Measurements from ENCODE around the gene AMOT. TPM values are rescaled to one million over a fixed set of nuclear protein-coding genes. Genes with fewer than 3 reads are reported as not detected.

The AMOT gene
- total RNA-seq, 1 experiment from 2014 or later = 0.58 TPM

DNA sequence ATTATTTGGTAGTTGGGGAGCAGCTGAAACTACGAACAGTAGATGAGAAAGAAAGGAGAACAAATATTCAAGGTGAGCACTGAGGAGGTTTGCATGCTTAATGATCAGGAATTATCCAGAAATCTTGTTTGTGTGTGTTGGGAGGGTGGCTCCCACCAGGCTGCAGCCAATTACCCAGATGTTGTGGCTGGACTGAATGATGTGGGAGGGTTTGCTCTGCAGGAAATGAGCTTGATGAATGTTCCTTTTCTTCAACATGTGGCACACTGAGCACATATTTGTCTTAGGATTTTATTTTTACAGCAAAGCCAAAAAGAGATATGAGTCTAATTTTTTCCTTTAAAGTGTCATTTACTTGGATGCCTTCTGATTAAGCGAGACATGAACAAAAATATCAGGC is 48.3 kb upstream of the AMOT start:
- TF ChIP-seq EZH2 (IDR thresholded peaks at IDR 0.05; ENCODE audit: low read length, unreplicated experiment) = no peak
- TF ChIP-seq, protein P1, sequence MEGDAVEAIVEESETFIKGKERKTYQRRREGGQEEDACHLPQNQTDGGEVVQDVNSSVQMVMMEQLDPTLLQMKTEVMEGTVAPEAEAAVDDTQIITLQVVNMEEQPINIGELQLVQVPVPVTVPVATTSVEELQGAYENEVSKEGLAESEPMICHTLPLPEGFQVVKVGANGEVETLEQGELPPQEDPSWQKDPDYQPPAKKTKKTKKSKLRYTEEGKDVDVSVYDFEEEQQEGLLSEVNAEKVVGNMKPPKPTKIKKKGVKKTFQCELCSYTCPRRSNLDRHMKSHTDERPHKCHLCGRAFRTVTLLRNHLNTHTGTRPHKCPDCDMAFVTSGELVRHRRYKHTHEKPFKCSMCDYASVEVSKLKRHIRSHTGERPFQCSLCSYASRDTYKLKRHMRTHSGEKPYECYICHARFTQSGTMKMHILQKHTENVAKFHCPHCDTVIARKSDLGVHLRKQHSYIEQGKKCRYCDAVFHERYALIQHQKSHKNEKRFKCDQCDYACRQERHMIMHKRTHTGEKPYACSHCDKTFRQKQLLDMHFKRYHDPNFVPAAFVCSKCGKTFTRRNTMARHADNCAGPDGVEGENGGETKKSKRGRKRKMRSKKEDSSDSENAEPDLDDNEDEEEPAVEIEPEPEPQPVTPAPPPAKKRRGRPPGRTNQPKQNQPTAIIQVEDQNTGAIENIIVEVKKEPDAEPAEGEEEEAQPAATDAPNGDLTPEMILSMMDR (conservative IDR thresholded peaks at IDR 0.05; ENCODE audit: low read depth, low read length) = no peak
- H3K9me3 ChIP-seq (ENCODE audit: low read length) = no peaks in the 10 kb centered on the region
- BruUV-seq (replicated peaks) = no TSS peak
- H3K4me2 ChIP-seq (ENCODE audit: low read length) = no peak overlapping the region
- POLR2A ChIA-PET (ENCODE audit: unreplicated experiment) = no interaction called here
- H3K9ac ChIP-seq (ENCODE audit: low read length) = no peak overlapping the region
- no peak overlapping the region for H2AFZ ChIP-seq (ENCODE audit: low read length)
- H3K9me2 ChIP-seq (replicated peaks; ENCODE audit: low read length) = no peaks in the 10 kb centered on the region
- CTCF ChIA-PET = no interaction called here
- no peak overlapping the region for H3K27ac ChIP-seq (ENCODE audit: low read length)
- intact Hi-C loops (cut with micrococcal nuclease) = no loop called here
- no peaks in the 10 kb centered on the region for H4K20me1 ChIP-seq (ENCODE audit: low read length)
- H3F3A ChIP-seq (ENCODE audit: low read length, unreplicated experiment) = no peaks in the 10 kb centered on the region
- DNase-seq = no peak
- H3K36me3 ChIP-seq (ENCODE audit: low read depth, low read length) = no peaks in the 10 kb centered on the region
- no peak for ATAC-seq
- no peaks in the 10 kb centered on the region for H3K79me2 ChIP-seq (ENCODE audit: low read length)
- no peaks in the 10 kb centered on the region for H3K4me1 ChIP-seq (ENCODE audit: insufficient read depth, low read length)
- no peaks in the 10 kb centered on the region for H3K27me3 ChIP-seq (ENCODE audit: low read length)
- no peak overlapping the region for H3K4me3 ChIP-seq (ENCODE audit: low read length)

DNA sequence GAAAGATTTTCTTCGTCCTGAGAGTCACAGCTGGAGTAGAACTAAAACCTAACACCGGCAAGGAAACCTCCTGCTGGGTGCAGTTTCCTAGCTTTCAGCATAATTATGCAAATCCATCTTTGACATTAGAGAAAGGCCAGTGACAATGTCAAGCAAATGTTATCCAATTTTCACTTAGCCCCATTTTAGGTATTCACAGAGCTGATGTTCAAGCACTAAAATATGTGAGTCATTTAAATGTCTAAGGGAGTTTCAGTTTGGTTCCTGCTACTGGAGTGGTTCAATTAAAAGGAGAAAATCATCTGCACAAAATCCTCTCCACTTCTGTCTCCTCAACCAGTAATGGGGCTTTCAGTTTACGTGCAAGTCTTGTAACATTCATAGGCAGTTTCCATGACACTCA is 37.1 kb upstream of the AMOT start:
- H3K4me3 ChIP-seq (ENCODE audit: low read length) = no peak overlapping the region
- intact Hi-C loops (cut with micrococcal nuclease) = no loop called here
- H3K4me2 ChIP-seq (ENCODE audit: low read length) = no peak overlapping the region
- H3K79me2 ChIP-seq (ENCODE audit: low read length) = no peaks in the 10 kb centered on the region
- DNase-seq = no peak
- no peaks in the 10 kb centered on the region for H3K4me1 ChIP-seq (ENCODE audit: insufficient read depth, low read length)
- POLR2A ChIA-PET (ENCODE audit: unreplicated experiment) = no interaction called here
- BruUV-seq (replicated peaks) = no TSS peak
- no peak overlapping the region for H2AFZ ChIP-seq (ENCODE audit: low read length)
- H3K9me3 ChIP-seq (ENCODE audit: low read length) = no peaks in the 10 kb centered on the region
- H3K9ac ChIP-seq (ENCODE audit: low read length) = no peak overlapping the region
- CTCF ChIA-PET = no interaction called here
- no peak for ATAC-seq
- H3K27me3 ChIP-seq (ENCODE audit: low read length) = no peaks in the 10 kb centered on the region
- no peaks in the 10 kb centered on the region for H3F3A ChIP-seq (ENCODE audit: low read length, unreplicated experiment)
- TF ChIP-seq EZH2phosphoT487 (IDR thresholded peaks at IDR 0.05; ENCODE audit: borderline replicate concordance, low read length) (no peak), EZH2 (IDR thresholded peaks at IDR 0.05; ENCODE audit: low read length, unreplicated experiment) (no peak)
- TF ChIP-seq, protein P1 (conservative IDR thresholded peaks at IDR 0.05; ENCODE audit: low read depth, low read length) = no peak
- H3K27ac ChIP-seq (ENCODE audit: low read length) = no peak overlapping the region
- no peaks in the 10 kb centered on the region for H4K20me1 ChIP-seq (ENCODE audit: low read length)
- no peaks in the 10 kb centered on the region for H3K9me2 ChIP-seq (replicated peaks; ENCODE audit: low read length)
- no peaks in the 10 kb centered on the region for H3K36me3 ChIP-seq (ENCODE audit: low read depth, low read length)

DNA sequence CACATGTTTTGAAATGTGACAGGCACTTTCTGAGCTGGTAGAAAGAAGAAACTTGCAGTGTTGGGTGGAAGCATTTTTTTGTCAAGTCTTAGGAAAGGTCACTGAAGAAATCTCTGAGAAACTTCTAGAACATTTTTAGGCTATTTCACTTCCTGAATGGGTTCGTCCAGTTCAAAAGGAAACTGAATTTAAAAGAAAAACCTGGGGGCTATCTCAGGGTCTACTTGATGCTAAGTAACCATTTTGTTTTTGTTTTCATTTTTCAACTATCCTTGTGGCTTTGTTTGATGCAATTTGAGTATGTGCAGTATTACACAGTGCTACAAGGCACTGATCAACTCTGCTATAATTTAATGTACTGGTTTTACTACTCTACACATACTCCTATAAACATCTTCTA is 34.0 kb upstream of the AMOT start:
- Histone ChIP-seq H3K9me3 (ENCODE audit: low read length) (no peaks in the 10 kb centered on the region), H3K36me3 (ENCODE audit: low read depth, low read length) (no peaks in the 10 kb centered on the region), H3K9me2 (replicated peaks; ENCODE audit: low read length) (no peaks in the 10 kb centered on the region), H3K27ac (ENCODE audit: low read length) (no peak overlapping the region), H3K4me1 (ENCODE audit: insufficient read depth, low read length) (no peaks in the 10 kb centered on the region), H3K27me3 (ENCODE audit: low read length) (no peaks in the 10 kb centered on the region), H3F3A (ENCODE audit: low read length, unreplicated experiment) (no peaks in the 10 kb centered on the region), H2AFZ (ENCODE audit: low read length) (no peak overlapping the region), H4K20me1 (ENCODE audit: low read length) (no peaks in the 10 kb centered on the region), H3K4me3 (ENCODE audit: low read length) (no peak overlapping the region), H3K4me2 (ENCODE audit: low read length) (no peak overlapping the region), H3K79me2 (ENCODE audit: low read length) (no peaks in the 10 kb centered on the region), H3K9ac (ENCODE audit: low read length) (no peak overlapping the region)
- intact Hi-C loops (cut with micrococcal nuclease) = no loop called here
- TF ChIP-seq, protein P1 (conservative IDR thresholded peaks at IDR 0.05; ENCODE audit: low read depth, low read length) = no peak
- TF ChIP-seq EZH2 (IDR thresholded peaks at IDR 0.05; ENCODE audit: low read length, unreplicated experiment) (no peak), EZH2phosphoT487 (IDR thresholded peaks at IDR 0.05; ENCODE audit: borderline replicate concordance, low read length) (no peak)
- DNase-seq (no peak), ATAC-seq (no peak)
- ChIA-PET CTCF (no interaction called here), POLR2A (ENCODE audit: unreplicated experiment) (no interaction called here)
- BruUV-seq (replicated peaks) = no TSS peak

Data from PC-3 (cell line).